Skeletal muscle tissue (tissue), 4 donors: Measurements from ENCODE around the gene FXR1. TPM values are rescaled to one million over a fixed set of nuclear protein-coding genes. Genes with fewer than 3 reads are reported as not detected.
"Not testable (repeated sequence)": the region's sequence is repeated elsewhere in the genome, so short reads cannot be mapped to it uniquely, and the experiment has no call there.

Experiments used
- H3K27ac ChIP-seq: one replicate; pipeline ENCODE4 v1.7.0; 2013; ENCODE audit warnings: mild to moderate bottlenecking, low read depth, low read length, inconsistent platforms
- H3K27me3 ChIP-seq, 3 donors: one replicate each; pipeline ENCODE4 v1.7.0; 2013; ENCODE audit warnings: low read length in 3 of 3; ENCODE audit not compliant: control insufficient read depth in 3 of 3, insufficient read depth in 3 of 3
- H3K36me3 ChIP-seq, 3 donors: one replicate each; pipeline ENCODE4 v1.7.0; 2013; ENCODE audit warnings: low read length in 3 of 3; ENCODE audit not compliant: control insufficient read depth in 3 of 3, insufficient read depth in 3 of 3
- H3K4me1 ChIP-seq, 3 donors: one replicate each; pipeline ENCODE4 v1.7.0; 2013; ENCODE audit warnings: low read length in 3 of 3, mild to moderate bottlenecking in 3 of 3; ENCODE audit not compliant: control insufficient read depth in 3 of 3, insufficient read depth in 3 of 3
- H3K4me3 ChIP-seq, 3 donors: one replicate each; pipeline ENCODE4 v1.7.0; 2013; ENCODE audit warnings: low read length in 3 of 3
- H3K9ac ChIP-seq, 3 donors: one replicate each; pipeline ENCODE4 v1.7.0; 2013; ENCODE audit warnings: low read length in 3 of 3, mild to moderate bottlenecking in 3 of 3, moderate library complexity in 2 of 3, low read depth in 1 of 3
- H3K9me3 ChIP-seq, 3 donors: one replicate each; pipeline ENCODE4 v1.7.0; 2013; ENCODE audit warnings: low read length in 3 of 3; ENCODE audit not compliant: control insufficient read depth in 3 of 3
- total RNA-seq: library from RNA; depleted of rRNA; stranded (reverse); fragments of >200 nt; gene quantifications from one replicate; pipeline ENCODE4 v1.2.3, GENCODE V29; 2014
- donor health status: Osteomylitis.

Gene FXR1
- total RNA-seq, 1 donor from 2014 or later: 447 TPM

- H3K9me3 ChIP-seq: no peaks in the 10 kb centered on the region
- H3K4me3 ChIP-seq: no peak overlapping the region
- no peaks in the 10 kb centered on the region for H3K27me3 ChIP-seq
- no peaks in the 10 kb centered on the region for H3K36me3 ChIP-seq
- no peaks in the 10 kb centered on the region for H3K4me1 ChIP-seq
- no peak overlapping the region for H3K27ac ChIP-seq
- H3K9ac ChIP-seq: no peak overlapping the region
These were observed 84.0 kb downstream of the FXR1 start for GRCh38 chr3:180996415-180996932.

- not testable (repeated sequence) for H3K9ac ChIP-seq, H3K4me1 ChIP-seq, H3K27me3 ChIP-seq, H3K4me3 ChIP-seq, H3K36me3 ChIP-seq, H3K27ac ChIP-seq, H3K9me3 ChIP-seq
These were observed 89.9 kb downstream of the FXR1 start for GRCh38 chr3:181002331-181002730.

GRCh38 chr3:181003469-181003868 is 91.0 kb downstream of the FXR1 start:
- not testable (repeated sequence) for H3K9me3 ChIP-seq, H3K27me3 ChIP-seq, H3K4me3 ChIP-seq, H3K36me3 ChIP-seq, H3K27ac ChIP-seq, H3K9ac ChIP-seq, H3K4me1 ChIP-seq

GRCh38 chr3:181006541-181006940 is 94.1 kb downstream of the FXR1 start:
- no peaks in the 10 kb centered on the region for H3K36me3 ChIP-seq
- no peaks in the 10 kb centered on the region for H3K9me3 ChIP-seq
- no peaks in the 10 kb centered on the region for H3K27me3 ChIP-seq
- no peak overlapping the region for H3K27ac ChIP-seq
- no peaks in the 10 kb centered on the region for H3K4me1 ChIP-seq
- no peak overlapping the region for H3K4me3 ChIP-seq
- no peak overlapping the region for H3K9ac ChIP-seq

GRCh38 chr3:181007262-181007661 is 94.8 kb downstream of the FXR1 start:
- Histone ChIP-seq H3K36me3 (no peaks in the 10 kb centered on the region), H3K9me3 (no peaks in the 10 kb centered on the region), H3K27me3 (no peaks in the 10 kb centered on the region), H3K4me1 (no peaks in the 10 kb centered on the region), H3K4me3 (no peak overlapping the region), H3K27ac (no peak overlapping the region), H3K9ac (no peak overlapping the region)

GRCh38 chr3:181008796-181009195 is 96.3 kb downstream of the FXR1 start:
- Histone ChIP-seq H3K4me3 (no peak overlapping the region), H3K27ac (no peak overlapping the region), H3K4me1 (no peaks in the 10 kb centered on the region), H3K9ac (no peak overlapping the region), H3K9me3 (no peaks in the 10 kb centered on the region), H3K36me3 (no peaks in the 10 kb centered on the region), H3K27me3 (no peaks in the 10 kb centered on the region)

GRCh38 chr3:181009225-181009624 is 96.8 kb downstream of the FXR1 start:
- H3K27me3 ChIP-seq: no peaks in the 10 kb centered on the region
- no peaks in the 10 kb centered on the region for H3K4me1 ChIP-seq
- H3K4me3 ChIP-seq: no peak overlapping the region
- no peak overlapping the region for H3K27ac ChIP-seq
- no peak overlapping the region for H3K9ac ChIP-seq
- H3K9me3 ChIP-seq: no peaks in the 10 kb centered on the region
- no peaks in the 10 kb centered on the region for H3K36me3 ChIP-seq

- Histone ChIP-seq H3K9me3 (no peaks in the 10 kb centered on the region), H3K36me3 (no peaks in the 10 kb centered on the region), H3K4me3 (no peak overlapping the region), H3K27me3 (no peaks in the 10 kb centered on the region), H3K27ac (no peak overlapping the region), H3K4me1 (no peaks in the 10 kb centered on the region), H3K9ac (no peak overlapping the region)
These were observed 105.2 kb downstream of the FXR1 start for GRCh38 chr3:181017690-181018089.

GRCh38 chr3:181025204-181025603 is 112.7 kb downstream of the FXR1 start:
- H3K27ac ChIP-seq: no peak overlapping the region
- H3K36me3 ChIP-seq: no peaks in the 10 kb centered on the region
- H3K4me1 ChIP-seq: no peaks in the 10 kb centered on the region
- H3K27me3 ChIP-seq: no peaks in the 10 kb centered on the region
- peaks cover 0 to 3% (median 0%) of the 10 kb centered on the region in 3 donors for H3K9me3 ChIP-seq
- H3K9ac ChIP-seq: no peak overlapping the region
- H3K4me3 ChIP-seq: no peak overlapping the region

GRCh38 chr3:181030948-181031347 is 118.5 kb downstream of the FXR1 start:
- Histone ChIP-seq H3K4me3 (no peak overlapping the region), H3K27ac (no peak overlapping the region), H3K9me3 (no peaks in the 10 kb centered on the region), H3K27me3 (no peaks in the 10 kb centered on the region), H3K36me3 (no peaks in the 10 kb centered on the region), H3K9ac (no peak overlapping the region), H3K4me1 (no peaks in the 10 kb centered on the region)
